SK-N-SH (cell line): ENCODE data around the gene GATAD2B. TPM values are rescaled to one million over a fixed set of nuclear protein-coding genes. Genes with fewer than 3 reads are reported as not detected.

Experiments used
- CTCF ChIA-PET: fragments of 300-600, 350-600 bp; formaldehyde crosslinking; extraction: SDS; loops from one replicate; lab custom pipeline; 2021; lab: Yijun Ruan, JAX
- POLR2A ChIA-PET: fragments of 350-600 bp; sonication (Branson Sonifier 250); formaldehyde crosslinking; extraction: SDS; loops from one replicate; lab custom pipeline; 2020; ENCODE audit warnings: antibody characterized with exemption, inconsistent platforms; lab: Yijun Ruan, JAX
- DNase-seq: peaks from one replicate; pipeline ENCODE4 v3.0.0; 2012
- H2AFZ ChIP-seq: fragments of 200-600 bp; sonication (generic); 2 replicates; pipeline ENCODE4 v1.8.1; 2016; ENCODE audit warnings: antibody characterized with exemption, mild to moderate bottlenecking, low read depth
- H3F3A ChIP-seq: fragments of 200-600 bp; sonication (generic); replicated peaks from 2 replicates; pipeline ENCODE3; 2016; ENCODE audit warnings: antibody characterized with exemption, mild to moderate bottlenecking; ENCODE audit not compliant: insufficient read depth
- H3K27ac ChIP-seq, 2 experiments: fragments of 200-500 bp in 1 of 2; fragments of 200-600 bp in 1 of 2; sonication (Bioruptor generic) in 1 of 2; sonication (generic), shearing (Covaris generic) in 1 of 2; 2 replicates each; pipeline versions ENCODE4 v1.5.1 to v1.6.1; 2014 to 2016; ENCODE audit warnings: low read depth in 2 of 2, inconsistent platforms in 1 of 2, low read length in 1 of 2, mild to moderate bottlenecking in 1 of 2, mixed read lengths in 1 of 2
- H3K27me3 ChIP-seq: fragments of 200-600 bp; sonication (generic), shearing (Covaris generic); 2 replicates; pipeline ENCODE4 v1.6.1; 2016; ENCODE audit warnings: mixed run types; ENCODE audit not compliant: insufficient read depth
- H3K36me3 ChIP-seq, 2 experiments: fragments of 200-500 bp in 1 of 2; fragments of 200-600 bp in 1 of 2; sonication (Bioruptor generic) in 1 of 2; sonication (generic) in 1 of 2; replicated peaks in 1 of 2; 2 replicates each; pipeline versions ENCODE3 to v1.5.1; 2014 to 2016; ENCODE audit warnings: low read length in 1 of 2, mild to moderate bottlenecking in 1 of 2; ENCODE audit not compliant: insufficient read depth in 2 of 2, control insufficient read depth in 1 of 2
- H3K4me1 ChIP-seq, 2 experiments: fragments of 200-500 bp in 1 of 2; fragments of 200-600 bp in 1 of 2; sonication (Bioruptor generic) in 1 of 2; sonication (generic), shearing (Covaris generic) in 1 of 2; 2 replicates each; pipeline versions ENCODE4 v1.5.1 to v1.6.1; 2014 to 2016; ENCODE audit warnings: low read depth in 1 of 2, low read length in 1 of 2, mixed run types in 1 of 2; ENCODE audit not compliant: insufficient read depth in 2 of 2, control insufficient read depth in 1 of 2
- H3K4me2 ChIP-seq: fragments of 200-600 bp; sonication (generic), shearing (Covaris generic); 2 replicates; pipeline ENCODE4 v1.6.1; 2017; ENCODE audit warnings: mixed run types
- H3K4me3 ChIP-seq, 2 experiments: fragments of 200-500 bp in 1 of 2; fragments of 200-600 bp in 1 of 2; sonication (Bioruptor generic) in 1 of 2; sonication (generic), shearing (Covaris generic) in 1 of 2; 2 replicates each; pipeline versions ENCODE4 v1.5.1 to v1.8.1; 2014 to 2016; ENCODE audit warnings: low read depth in 2 of 2, inconsistent platforms in 1 of 2, low read length in 1 of 2, mild to moderate bottlenecking in 1 of 2, mixed read lengths in 1 of 2, moderate library complexity in 1 of 2
- H3K79me2 ChIP-seq: fragments of 200-600 bp; sonication (generic); 2 replicates; pipeline ENCODE4 v1.8.1; 2017; ENCODE audit warnings: mild to moderate bottlenecking; ENCODE audit not compliant: insufficient read depth
- H3K9ac ChIP-seq: fragments of 200-600 bp; sonication (generic); 2 replicates; pipeline ENCODE4 v1.6.1; 2017; ENCODE audit warnings: mixed run types
- H3K9me2 ChIP-seq: fragments of 200-600 bp; sonication (generic); 2 replicates; pipeline ENCODE4 v1.6.1; 2017; ENCODE audit warnings: mixed run types
- H3K9me3 ChIP-seq: fragments of 200-600 bp; sonication (generic); 2 replicates; pipeline ENCODE4 v1.6.1; 2017; ENCODE audit warnings: mixed run types, mild to moderate bottlenecking, moderate library complexity
- H4K20me1 ChIP-seq: fragments of 200-600 bp; sonication (generic); 2 replicates; pipeline ENCODE4 v1.6.1; 2017; ENCODE audit warnings: mild to moderate bottlenecking, mixed run types; ENCODE audit not compliant: insufficient read depth
- CHD2 ChIP-seq: fragments of 150-350 bp; IDR thresholded peaks from 2 replicates; pipeline ENCODE4 v1.6.1; 2018; ENCODE audit warnings: low read length; ENCODE audit not compliant: partially characterized antibody
- ELF1 ChIP-seq: IDR thresholded peaks from 2 replicates; pipeline ENCODE4 v1.4.0; 2012
- EZH2phosphoT487 ChIP-seq: fragments of 200-600 bp; sonication (generic); IDR thresholded peaks from 2 replicates; pipeline ENCODE4 v1.6.1; 2017; ENCODE audit warnings: low read depth, mixed run types, mild to moderate bottlenecking, antibody characterized with exemption, moderate library complexity, borderline replicate concordance
- FOSL2 ChIP-seq: IDR thresholded peaks from 2 replicates; pipeline ENCODE4 v1.4.0; 2012; ENCODE audit warnings: low read depth, mild to moderate bottlenecking, moderate library complexity, borderline replicate concordance
- FOXJ3 ChIP-seq: sonication (generic); formaldehyde crosslinking; IDR thresholded peaks from 2 replicates; pipeline ENCODE4 v1.5.1; 2020; ENCODE audit warnings: mild to moderate bottlenecking, missing genetic modification reagents
- GABPA ChIP-seq: IDR thresholded peaks from 2 replicates; pipeline ENCODE4 v1.4.0; 2012; ENCODE audit warnings: low read depth, mild to moderate bottlenecking
- GATA2 ChIP-seq: sonication (generic); formaldehyde crosslinking; IDR thresholded peaks from 2 replicates; pipeline ENCODE4 v1.5.0; 2020; ENCODE audit warnings: mild to moderate bottlenecking, missing genetic modification reagents
- IRF3 ChIP-seq: fragments of 150-350 bp; IDR thresholded peaks from 2 replicates; pipeline ENCODE4 v1.6.1; 2016; ENCODE audit warnings: mild to moderate bottlenecking, low read depth, low read length
- JUND ChIP-seq: IDR thresholded peaks from 2 replicates; pipeline ENCODE4 v1.4.0; 2012
- MXI1 ChIP-seq: IDR thresholded peaks from 2 replicates; pipeline ENCODE4 v1.6.1; 2012; ENCODE audit warnings: mild to moderate bottlenecking, low read depth, low read length, improper control_type of control experiment
- NFIC ChIP-seq: IDR thresholded peaks from 2 replicates; pipeline ENCODE4 v1.4.0; 2012; ENCODE audit warnings: borderline replicate concordance
- POLR2AphosphoS5 ChIP-seq: IDR thresholded peaks from 2 replicates; pipeline ENCODE4 v1.6.1; 2012; ENCODE audit warnings: low read depth, low read length
- RCOR1 ChIP-seq: fragments of 150-350 bp; IDR thresholded peaks from 2 replicates; pipeline ENCODE4 v1.6.1; 2017; ENCODE audit warnings: antibody characterized with exemption, low read length
- RXRA ChIP-seq: IDR thresholded peaks from 2 replicates; pipeline ENCODE4 v1.4.0; 2012; ENCODE audit warnings: low read depth, mild to moderate bottlenecking, borderline replicate concordance
- SMC3 ChIP-seq: IDR thresholded peaks from 2 replicates; pipeline ENCODE4 v1.6.1; 2012; ENCODE audit warnings: low read depth, low read length, improper control_type of control experiment
- TAF1 ChIP-seq: IDR thresholded peaks from 2 replicates; pipeline ENCODE4 v1.6.1; 2012; ENCODE audit warnings: low read depth, mild to moderate bottlenecking, low read length, moderate library complexity, borderline replicate concordance
- TCF12 ChIP-seq: IDR thresholded peaks from 2 replicates; pipeline ENCODE4 v1.4.0; 2012
- YY1 ChIP-seq: IDR thresholded peaks from 2 replicates; pipeline ENCODE4 v1.4.0; 2012; ENCODE audit warnings: low read depth, mild to moderate bottlenecking
- WGBS: methylation state at CpG from one replicate; pipeline ENCODE4 v1.1.6; 2017; ENCODE audit warnings: low lambda C conversion rate; 5-methylcytosine and 5-hydroxymethylcytosine counted together
- polyA plus RNA-seq, 3 experiments: library from polyadenylated mRNA; depleted of rRNA; stranded (reverse); fragments of >200 nt; gene quantifications; 2 replicates each; pipeline ENCODE4 v1.2.3, GENCODE V29; 2012
- TF ChIP-seq, protein P1 (sequence below): IDR thresholded peaks from 2 replicates; pipeline ENCODE4 v1.6.1; 2012; ENCODE audit warnings: mild to moderate bottlenecking, low read depth, low read length, moderate library complexity
- TF ChIP-seq, protein P2 (sequence below): IDR thresholded peaks from 2 replicates; pipeline ENCODE4 v1.4.0; 2012; ENCODE audit warnings: low read depth, borderline replicate concordance

GATAD2B gene
- polyA plus RNA-seq, 1 of the 3 experiments (the other 2 are of a cell fraction) = 2.8 TPM

DNA sequence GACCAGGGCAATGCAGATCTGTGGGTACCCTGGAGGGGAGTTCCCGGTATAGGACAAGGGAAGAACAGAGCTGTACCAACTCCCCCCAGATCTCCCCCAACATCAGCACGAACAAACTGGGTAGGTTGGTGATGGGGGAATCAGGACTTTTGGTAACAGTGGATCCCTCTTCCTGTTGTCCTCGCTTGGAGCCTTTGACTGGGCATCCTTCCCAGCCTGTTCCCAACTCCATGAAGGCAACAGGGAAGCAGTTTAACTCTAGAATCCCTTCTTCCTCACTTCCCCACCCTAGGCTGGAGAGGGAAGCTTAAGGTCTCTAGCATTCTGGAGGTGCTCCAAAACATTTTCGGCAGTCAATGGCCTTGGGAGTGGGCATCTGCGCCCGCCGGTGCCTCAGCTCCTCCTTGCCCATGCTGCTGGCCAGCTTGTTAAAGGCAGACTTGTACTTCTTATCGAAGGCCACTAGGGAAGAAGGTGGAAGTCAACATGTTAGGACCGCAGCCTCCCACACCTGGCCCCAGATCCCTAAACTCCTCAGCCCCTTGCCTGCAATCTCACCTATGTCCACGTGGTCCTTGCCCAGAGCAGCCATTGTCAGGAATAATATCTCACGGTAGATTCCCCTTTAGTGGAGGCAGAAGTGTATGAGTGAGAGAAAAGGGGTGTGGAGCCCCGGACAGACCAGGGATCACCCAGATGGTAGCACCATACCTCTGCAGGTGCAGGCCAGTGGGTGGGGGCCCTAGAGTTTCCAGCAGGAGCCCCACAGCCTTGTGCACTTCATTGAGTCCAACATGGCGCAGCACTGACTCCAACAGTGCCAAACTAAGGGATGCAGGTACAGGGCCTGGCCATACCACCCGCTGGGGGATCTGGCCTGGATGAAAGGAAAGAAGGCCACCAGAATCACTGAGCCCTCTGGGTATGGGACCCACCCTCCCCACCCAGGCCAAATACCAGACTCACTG, 7.5 kb upstream of the GATAD2B start:
- Histone ChIP-seq H3K9me2 (no peaks in the 10 kb centered on the region), H3K9ac (no peak overlapping the region), H3K4me3 (no peak overlapping the region), H3K36me3 (peaks cover 0 to 33% of the 10 kb centered on the region in 2 experiments), H3K79me2 (no peaks in the 10 kb centered on the region), H3K27ac (peak overlapping the region in 1 of 2 experiments; percentile 88; a peak in 2 of 4 replicates), H3K9me3 (no peaks in the 10 kb centered on the region), H3K27me3 (no peaks in the 10 kb centered on the region), H4K20me1 (no peaks in the 10 kb centered on the region), H3K4me2 (no peak overlapping the region), H3F3A (peaks cover 14% of the 10 kb centered on the region), H3K4me1 (peaks cover 0 to 21% of the 10 kb centered on the region in 2 experiments; a peak in 1 of 4 replicates), H2AFZ (no peak overlapping the region)
- 90% methylated on average over 12 of the region's 14 CpGs for WGBS
- POLR2A ChIA-PET = interaction anchor here (0.9 kb wide), 1 partner anchor 64 kb away, joined by 3 read pairs; no protein-coding TSS in a partner anchor
- peak; percentile 24 for DNase-seq
- CTCF ChIA-PET = interaction anchor here (0.6 to 3.1 kb wide), 10 partner anchors 10 to 133 kb away, joined by 3 to 46 read pairs (median 4); partner anchors contain the start of genes DENND4B and RAB13
- TF ChIP-seq SMC3 (no peak), NFIC (no peak), EZH2phosphoT487 (no peak), RCOR1 (no peak), YY1 (no peak), GABPA (no peak), TAF1 (no peak), JUND (no peak), FOSL2 (no peak), IRF3 (no peak), GATA2 (CRISPR knock-in tag) (no peak), TCF12 (no peak), MXI1 (no peak)

- 84% methylated on average over 5 of the region's 5 CpGs for WGBS
These were observed 6.7 kb upstream of the GATAD2B start for GRCh38 chr1:153929426-153929825.

More at GRCh38 chr1:153929426-153929825, 6.7 kb upstream of the GATAD2B start:
- DNase-seq = peak; percentile 10
- POLR2A ChIA-PET = interaction anchor here (0.9 to 1.3 kb wide), 3 partner anchors 8 to 63 kb away, joined by 3 to 5 read pairs (median 4); partner anchors contain the start of gene CREB3L4
- CTCF ChIA-PET = interaction anchor here (1.1 to 3.1 kb wide), 6 partner anchors 11 to 132 kb away, joined by 3 to 46 read pairs (median 8); partner anchors contain the start of genes DENND4B and RAB13
- peak overlapping the region in 1 of 2 experiments; percentile 88; a peak in 2 of 4 replicates for H3K27ac ChIP-seq
- peaks cover 14% of the 10 kb centered on the region for H3F3A ChIP-seq
- H3K36me3 ChIP-seq = peaks cover 0 to 28% of the 10 kb centered on the region in 2 experiments
- no peak overlapping the region for H3K4me3 ChIP-seq
- H3K9ac ChIP-seq = no peak overlapping the region
- no peak overlapping the region for H2AFZ ChIP-seq
- no peaks in the 10 kb centered on the region for H4K20me1 ChIP-seq
- peaks cover 0 to 21% of the 10 kb centered on the region in 2 experiments; a peak in 1 of 4 replicates for H3K4me1 ChIP-seq
- H3K27me3 ChIP-seq = no peaks in the 10 kb centered on the region
- no peaks in the 10 kb centered on the region for H3K9me3 ChIP-seq
- TF ChIP-seq GATA2 (CRISPR knock-in tag) = no peak
- no peak for TF ChIP-seq ELF1
- TF ChIP-seq TAF1 = no peak
- TF ChIP-seq POLR2AphosphoS5 = no peak
- no peak for TF ChIP-seq YY1
- TF ChIP-seq RXRA = no peak
- no peak for TF ChIP-seq EZH2phosphoT487
- no peak for TF ChIP-seq SMC3
- TF ChIP-seq, protein P1, sequence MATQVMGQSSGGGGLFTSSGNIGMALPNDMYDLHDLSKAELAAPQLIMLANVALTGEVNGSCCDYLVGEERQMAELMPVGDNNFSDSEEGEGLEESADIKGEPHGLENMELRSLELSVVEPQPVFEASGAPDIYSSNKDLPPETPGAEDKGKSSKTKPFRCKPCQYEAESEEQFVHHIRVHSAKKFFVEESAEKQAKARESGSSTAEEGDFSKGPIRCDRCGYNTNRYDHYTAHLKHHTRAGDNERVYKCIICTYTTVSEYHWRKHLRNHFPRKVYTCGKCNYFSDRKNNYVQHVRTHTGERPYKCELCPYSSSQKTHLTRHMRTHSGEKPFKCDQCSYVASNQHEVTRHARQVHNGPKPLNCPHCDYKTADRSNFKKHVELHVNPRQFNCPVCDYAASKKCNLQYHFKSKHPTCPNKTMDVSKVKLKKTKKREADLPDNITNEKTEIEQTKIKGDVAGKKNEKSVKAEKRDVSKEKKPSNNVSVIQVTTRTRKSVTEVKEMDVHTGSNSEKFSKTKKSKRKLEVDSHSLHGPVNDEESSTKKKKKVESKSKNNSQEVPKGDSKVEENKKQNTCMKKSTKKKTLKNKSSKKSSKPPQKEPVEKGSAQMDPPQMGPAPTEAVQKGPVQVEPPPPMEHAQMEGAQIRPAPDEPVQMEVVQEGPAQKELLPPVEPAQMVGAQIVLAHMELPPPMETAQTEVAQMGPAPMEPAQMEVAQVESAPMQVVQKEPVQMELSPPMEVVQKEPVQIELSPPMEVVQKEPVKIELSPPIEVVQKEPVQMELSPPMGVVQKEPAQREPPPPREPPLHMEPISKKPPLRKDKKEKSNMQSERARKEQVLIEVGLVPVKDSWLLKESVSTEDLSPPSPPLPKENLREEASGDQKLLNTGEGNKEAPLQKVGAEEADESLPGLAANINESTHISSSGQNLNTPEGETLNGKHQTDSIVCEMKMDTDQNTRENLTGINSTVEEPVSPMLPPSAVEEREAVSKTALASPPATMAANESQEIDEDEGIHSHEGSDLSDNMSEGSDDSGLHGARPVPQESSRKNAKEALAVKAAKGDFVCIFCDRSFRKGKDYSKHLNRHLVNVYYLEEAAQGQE = no peak
- TF ChIP-seq FOXJ3 (CRISPR knock-in tag) = no peak
- TF ChIP-seq, protein P2, sequence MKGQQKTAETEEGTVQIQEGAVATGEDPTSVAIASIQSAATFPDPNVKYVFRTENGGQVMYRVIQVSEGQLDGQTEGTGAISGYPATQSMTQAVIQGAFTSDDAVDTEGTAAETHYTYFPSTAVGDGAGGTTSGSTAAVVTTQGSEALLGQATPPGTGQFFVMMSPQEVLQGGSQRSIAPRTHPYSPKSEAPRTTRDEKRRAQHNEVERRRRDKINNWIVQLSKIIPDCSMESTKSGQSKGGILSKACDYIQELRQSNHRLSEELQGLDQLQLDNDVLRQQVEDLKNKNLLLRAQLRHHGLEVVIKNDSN = no peak
- TF ChIP-seq TCF12 = no peak
- TF ChIP-seq CHD2 = no peak
- no peaks in the 10 kb centered on the region for H3K9me2 ChIP-seq
- H3K4me2 ChIP-seq = no peak overlapping the region
- peaks cover under 1% of the 10 kb centered on the region; the same call in 1 of the 2 replicates for H3K79me2 ChIP-seq
